Neural crest cell (in vitro differentiated cells): Measurements from ENCODE around the gene EFCC1. TPM values are rescaled to one million over a fixed set of nuclear protein-coding genes. Genes with fewer than 3 reads are reported as not detected.

Source experiments
- DNase-seq: peaks from one replicate; pipeline ENCODE4 v3.0.0; 2021; ENCODE audit warnings: low read depth, mixed read lengths, low spot score
- H3K27ac Mint-ChIP-seq: one replicate; pipeline ENCODE4 v1.8.0; 2021; ENCODE audit warnings: mild to moderate bottlenecking, mixed read lengths; ENCODE audit not compliant: unreplicated experiment
- H3K27me3 Mint-ChIP-seq: 2 replicates; pipeline ENCODE4 v1.8.0; 2021; ENCODE audit warnings: low read depth, mild to moderate bottlenecking, mixed read lengths
- H3K36me3 Mint-ChIP-seq: 2 replicates; pipeline ENCODE4 v1.8.0; 2021; ENCODE audit warnings: low read depth, mild to moderate bottlenecking, mixed read lengths
- H3K4me1 Mint-ChIP-seq: 2 replicates; pipeline ENCODE4 v1.8.0; 2021; ENCODE audit warnings: mixed read lengths
- H3K4me3 Mint-ChIP-seq: one replicate; pipeline ENCODE4 v1.8.0; 2021; ENCODE audit warnings: mild to moderate bottlenecking, mixed read lengths
- H3K9me3 Mint-ChIP-seq: 2 replicates; pipeline ENCODE4 v1.8.0; 2021; ENCODE audit warnings: mixed read lengths
- CTCF ChIP-seq: fragments of 200-600 bp; sonication (generic); conservative IDR thresholded peaks from 2 replicates; pipeline ENCODE4 v1.5.0; 2021; ENCODE audit warnings: antibody characterized with exemption, mild to moderate bottlenecking
- total RNA-seq: library from RNA; stranded (reverse); gene quantifications from 2 replicates; pipeline ENCODE4 v1.2.1, GENCODE V29; 2021

EFCC1 gene
- total RNA-seq, 1 donor from 2014 or later = 11.8 TPM

- H3K9me3 Mint-ChIP-seq = no peaks in the 10 kb centered on the region
- no peaks in the 10 kb centered on the region for H3K36me3 Mint-ChIP-seq
- no peak overlapping the region for H3K4me3 Mint-ChIP-seq
- H3K27me3 Mint-ChIP-seq = no peaks in the 10 kb centered on the region
- no peak for DNase-seq
- peaks cover 6% of the 10 kb centered on the region for H3K4me1 Mint-ChIP-seq
- H3K27ac Mint-ChIP-seq = no peak overlapping the region
- no peak for TF ChIP-seq CTCF
Measured at GRCh38 chr3:128983293-128984069, 17.6 kb upstream of the EFCC1 start.

GRCh38 chr3:128984596-128984995 lies 16.5 kb upstream of the EFCC1 start:
- Mint-ChIP-seq H3K27me3 (no peaks in the 10 kb centered on the region), H3K36me3 (no peaks in the 10 kb centered on the region), H3K4me3 (no peak overlapping the region), H3K27ac (no peak overlapping the region), H3K9me3 (no peaks in the 10 kb centered on the region), H3K4me1 (peaks cover 6% of the 10 kb centered on the region)
- no peak for DNase-seq
- TF ChIP-seq CTCF = no peak

GRCh38 chr3:128987302-128988100 lies 13.6 kb upstream of the EFCC1 start:
- Mint-ChIP-seq H3K36me3 (no peaks in the 10 kb centered on the region), H3K27ac (no peak overlapping the region), H3K4me3 (no peak overlapping the region), H3K9me3 (no peaks in the 10 kb centered on the region), H3K4me1 (peaks cover 16% of the 10 kb centered on the region), H3K27me3 (no peaks in the 10 kb centered on the region)
- no peak for DNase-seq
- no peak for TF ChIP-seq CTCF

GRCh38 chr3:128988286-128988685 lies 12.8 kb upstream of the EFCC1 start:
- H3K4me1 Mint-ChIP-seq = peaks cover 17% of the 10 kb centered on the region
- H3K27me3 Mint-ChIP-seq = no peaks in the 10 kb centered on the region
- DNase-seq = no peak
- no peak for TF ChIP-seq CTCF
- H3K4me3 Mint-ChIP-seq = no peak overlapping the region
- no peaks in the 10 kb centered on the region for H3K9me3 Mint-ChIP-seq
- H3K27ac Mint-ChIP-seq = peak overlapping the region; percentile 81
- no peaks in the 10 kb centered on the region for H3K36me3 Mint-ChIP-seq

GRCh38 chr3:128991355-128991895 lies 9.7 kb upstream of the EFCC1 start:
- TF ChIP-seq CTCF = no peak
- Mint-ChIP-seq H3K27me3 (no peaks in the 10 kb centered on the region), H3K36me3 (no peaks in the 10 kb centered on the region)

More at GRCh38 chr3:128991355-128991895, 9.7 kb upstream of the EFCC1 start:
- Mint-ChIP-seq H3K4me1 (peaks cover 40% of the 10 kb centered on the region), H3K4me3 (peak overlapping the region; percentile 7), H3K27ac (no peak overlapping the region), H3K9me3 (no peaks in the 10 kb centered on the region)
- no peak for DNase-seq
